Activated B cell treated with CpG ODN at 0.5 μM for 24 hours (primary cell): ENCODE results near the gene TCHP. TPM values are rescaled to one million over a fixed set of nuclear protein-coding genes. Genes with fewer than 3 reads are reported as not detected.
"Not testable (repeated sequence)": the region's sequence is repeated elsewhere in the genome, so short reads cannot be mapped to it uniquely, and the experiment has no call there.

Experiments used
- ATAC-seq: fragments of 200-7000 bp; cut with Tn5 transposase; one replicate; pipeline ENCODE4 v1.10.0; 2021; ENCODE audit warnings: low read depth, mild to moderate bottlenecking, moderate library complexity
- CTCF ChIA-PET: fragments of 350-600 bp; sonication (Branson Sonifier 250); formaldehyde crosslinking; loops from one replicate; lab custom pipeline; 2021; ENCODE audit warnings: antibody characterized with exemption; lab: Charles Lee
- POLR2A ChIA-PET: fragments of 350-600 bp; sonication (Branson Sonifier 250); formaldehyde crosslinking; loops from one replicate; lab custom pipeline; 2021; ENCODE audit warnings: antibody characterized with exemption; lab: Charles Lee
- DNase-seq: peaks from one replicate; pipeline ENCODE4 v3.0.0; 2022
- H3K27ac Mint-ChIP-seq: one replicate; pipeline ENCODE4 v1.8.0; 2020; ENCODE audit warnings: mixed read lengths
- H3K27me3 Mint-ChIP-seq: one replicate; pipeline ENCODE4 v1.8.0; 2021; ENCODE audit warnings: mixed read lengths
- H3K36me3 Mint-ChIP-seq: one replicate; pipeline ENCODE4 v1.8.0; 2021; ENCODE audit warnings: low read depth, mixed read lengths
- H3K4me1 Mint-ChIP-seq: one replicate; pipeline ENCODE4 v1.8.0; 2021; ENCODE audit warnings: mixed read lengths
- H3K4me3 Mint-ChIP-seq: one replicate; pipeline ENCODE4 v1.8.0; 2020; ENCODE audit warnings: mild to moderate bottlenecking, mixed read lengths
- H3K9me3 Mint-ChIP-seq: one replicate; pipeline ENCODE4 v1.8.0; 2020; ENCODE audit warnings: mixed read lengths
- CTCF ChIP-seq: fragments of 200-600 bp; IDR thresholded peaks from one replicate; pipeline ENCODE4 v1.8.0; 2022; ENCODE audit warnings: antibody characterized with exemption, mild to moderate bottlenecking
- intact Hi-C: fragments of 100-400 bp; cut with micrococcal nuclease; formaldehyde crosslinking; loops from one replicate; pipeline ENCODE4 v1.15.1; 2024
- total RNA-seq: library from RNA; stranded (reverse); gene quantifications from 2 replicates; pipeline ENCODE4 v1.2.3, GENCODE V29; 2022

The TCHP gene, protein sequence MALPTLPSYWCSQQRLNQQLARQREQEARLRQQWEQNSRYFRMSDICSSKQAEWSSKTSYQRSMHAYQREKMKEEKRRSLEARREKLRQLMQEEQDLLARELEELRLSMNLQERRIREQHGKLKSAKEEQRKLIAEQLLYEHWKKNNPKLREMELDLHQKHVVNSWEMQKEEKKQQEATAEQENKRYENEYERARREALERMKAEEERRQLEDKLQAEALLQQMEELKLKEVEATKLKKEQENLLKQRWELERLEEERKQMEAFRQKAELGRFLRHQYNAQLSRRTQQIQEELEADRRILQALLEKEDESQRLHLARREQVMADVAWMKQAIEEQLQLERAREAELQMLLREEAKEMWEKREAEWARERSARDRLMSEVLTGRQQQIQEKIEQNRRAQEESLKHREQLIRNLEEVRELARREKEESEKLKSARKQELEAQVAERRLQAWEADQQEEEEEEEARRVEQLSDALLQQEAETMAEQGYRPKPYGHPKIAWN
- 26.0 and 28.3 TPM in 2 replicates for total RNA-seq

DNA sequence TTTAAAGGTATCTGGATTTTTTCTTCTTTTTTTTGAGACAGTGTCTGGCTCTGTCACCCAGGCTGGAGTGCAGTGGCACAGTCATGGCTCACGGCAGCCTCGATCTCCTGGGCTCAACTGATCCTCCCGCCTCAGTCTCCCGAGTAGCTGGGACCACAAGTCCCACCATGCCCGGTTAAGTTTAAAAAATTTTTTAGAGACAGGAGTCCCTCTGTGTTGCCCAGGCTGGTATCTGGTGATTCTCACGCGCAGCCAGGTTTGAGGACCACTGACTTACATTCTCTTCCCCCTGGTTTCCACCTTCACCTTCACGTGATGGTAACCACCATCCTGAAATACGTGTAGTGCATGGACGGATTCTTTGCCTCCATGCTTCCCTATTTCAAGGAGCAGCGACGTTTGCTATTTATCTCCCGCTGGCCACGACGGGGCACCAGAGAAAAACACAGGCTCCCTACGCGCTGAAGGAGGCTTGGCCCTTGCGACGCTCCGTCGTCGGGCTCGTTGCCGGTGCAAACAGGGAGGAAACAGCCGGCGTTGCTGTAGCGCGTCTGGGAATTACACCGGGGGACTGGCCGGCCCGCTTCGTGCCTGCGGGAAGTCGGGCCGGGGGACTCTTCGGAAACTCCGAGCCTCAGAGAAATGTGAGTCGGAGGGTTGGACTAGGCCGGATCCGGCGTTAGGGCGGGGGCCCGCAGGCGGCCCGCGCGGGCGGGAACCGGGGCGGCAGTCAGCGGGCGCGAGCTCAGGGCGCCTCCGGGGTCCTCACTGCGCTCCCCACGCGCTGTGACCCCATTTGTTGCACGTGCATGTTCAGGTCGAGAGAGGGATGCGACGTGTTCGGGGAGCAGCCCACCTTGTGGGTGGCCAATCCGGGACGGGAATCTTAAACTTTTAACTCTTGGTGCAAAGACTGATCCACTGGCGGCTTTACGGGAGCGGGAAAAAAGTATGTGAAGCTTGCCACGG, at the start of gene TCHP:
TCHP (plus strand) TSS at position 492 of the 969 bp plus-strand sequence. CDS start 2,753 bp downstream, outside the sequence.
- Mint-ChIP-seq H3K9me3 (no peaks in the 10 kb centered on the region), H3K4me1 (peaks cover 29% of the 10 kb centered on the region), H3K27me3 (no peaks in the 10 kb centered on the region), H3K27ac (peak within 1 kb of the TSS; percentile 96), H3K4me3 (peak within 1 kb of the TSS; percentile 99), H3K36me3 (peaks cover 21% of the 10 kb centered on the region)
- ATAC-seq (peak; percentile 93), DNase-seq (peak; percentile 67)
- CTCF ChIA-PET = interaction anchor here (1.0 kb wide), 1 partner anchor 12 kb away, joined by 4 read pairs; no protein-coding TSS in a partner anchor
- TF ChIP-seq CTCF = no peak
- intact Hi-C loops = loop anchor here (1.0 to 5.0 kb wide), 4 partner anchors 12 to 188 kb away; partner anchors contain the start of genes FAM222A and GLTP
- POLR2A ChIA-PET = interaction anchor here (0.6 to 1.6 kb wide), 5 partner anchors 12 to 531 kb away, joined by 3 to 12 read pairs (median 3); partner anchors contain the start of genes GIT2 and GLTP

DNA sequence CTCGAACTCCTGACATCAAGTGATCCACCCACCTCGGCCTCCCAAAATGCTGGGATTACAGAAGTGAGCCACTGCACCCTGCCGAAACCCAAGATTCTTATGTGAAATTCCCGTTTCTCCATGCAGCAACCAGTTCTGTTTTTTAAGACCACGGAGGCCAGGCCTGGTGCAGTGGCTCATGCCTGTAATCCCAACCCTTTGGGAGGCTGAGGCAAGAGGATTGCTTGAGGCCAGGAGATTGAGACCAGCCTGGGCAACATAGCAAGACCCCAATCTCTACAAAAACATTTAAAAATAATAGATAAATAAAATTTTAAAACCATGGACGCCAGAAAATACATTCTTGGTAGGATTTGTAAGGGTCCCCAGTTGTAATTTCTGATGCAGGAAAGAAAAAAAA, 49.6 kb upstream of the TCHP start:
- H3K36me3 Mint-ChIP-seq = peaks cover 28% of the 10 kb centered on the region
- H3K27me3 Mint-ChIP-seq, ATAC-seq, H3K27ac Mint-ChIP-seq, H3K9me3 Mint-ChIP-seq, DNase-seq, H3K4me3 Mint-ChIP-seq, POLR2A ChIA-PET, H3K4me1 Mint-ChIP-seq: not testable (repeated sequence)
- intact Hi-C loops = loop anchor here (5.0 to 10.0 kb wide), 2 partner anchors 167 to 394 kb away; no protein-coding TSS in a partner anchor
- CTCF ChIA-PET = interaction anchor here (0.6 to 0.7 kb wide), 2 partner anchors 9 to 11 kb away, joined by 3 read pairs; no protein-coding TSS in a partner anchor

DNA sequence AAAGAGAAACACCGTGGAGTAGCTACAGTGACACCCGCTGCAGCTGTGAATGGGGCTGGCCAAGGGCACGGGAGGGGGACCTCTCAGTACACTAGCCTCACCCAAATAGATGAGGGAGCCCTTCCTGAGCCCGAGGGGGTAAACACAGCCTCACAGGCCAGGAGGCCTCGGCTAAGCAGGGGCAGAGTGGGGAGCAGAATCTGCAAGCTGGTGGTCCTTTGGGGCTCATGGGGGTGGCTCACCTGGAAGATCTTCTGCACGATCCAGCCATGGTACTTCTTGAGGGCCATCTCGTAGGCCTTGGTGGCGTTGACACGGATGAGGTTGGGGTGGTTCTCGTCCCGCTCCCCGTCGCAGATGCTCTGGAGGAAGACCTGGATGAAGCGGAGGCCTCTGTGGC, 44.7 kb upstream of the TCHP start:
- Mint-ChIP-seq H3K4me3 (no peak overlapping the region), H3K27me3 (no peaks in the 10 kb centered on the region), H3K27ac (no peak overlapping the region), H3K36me3 (peaks cover 57% of the 10 kb centered on the region), H3K4me1 (no peaks in the 10 kb centered on the region), H3K9me3 (no peaks in the 10 kb centered on the region)
- ChIA-PET POLR2A (no interaction called here), CTCF (no interaction called here)
- TF ChIP-seq CTCF = no peak
- DNase-seq = no peak
- intact Hi-C loops = loop anchor here (10.0 kb wide), 1 partner anchor 389 kb away; no protein-coding TSS in a partner anchor
- ATAC-seq = no peak

DNA sequence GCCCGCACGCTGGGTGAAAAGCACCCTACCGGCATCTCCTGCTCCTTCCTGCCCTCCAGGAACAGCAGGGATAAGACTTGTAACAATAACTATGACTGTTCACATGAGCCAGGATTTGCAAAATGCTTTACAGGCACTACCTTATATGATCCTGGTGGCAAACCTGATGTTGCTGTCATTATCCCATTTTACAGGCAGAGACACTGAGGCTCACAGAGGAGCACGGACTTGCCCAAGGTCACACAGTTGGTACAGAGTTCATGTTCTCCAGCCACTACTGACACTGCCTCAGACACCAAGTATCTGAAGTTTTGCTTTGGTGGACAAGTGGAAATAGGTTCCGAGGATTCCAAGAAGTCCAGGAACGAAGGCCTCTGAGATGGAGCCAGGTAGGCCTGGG, 42.4 kb upstream of the TCHP start:
- Mint-ChIP-seq H3K4me3 (no peak overlapping the region), H3K9me3 (no peaks in the 10 kb centered on the region), H3K27ac (no peak overlapping the region), H3K27me3 (no peaks in the 10 kb centered on the region), H3K36me3 (peaks cover 58% of the 10 kb centered on the region), H3K4me1 (peaks cover 4% of the 10 kb centered on the region)
- intact Hi-C loops = loop anchor here (10.0 kb wide), 1 partner anchor 387 kb away; no protein-coding TSS in a partner anchor
- CTCF ChIA-PET = interaction anchor here (2.0 kb wide), 1 partner anchor 12 kb away, joined by 10 read pairs; no protein-coding TSS in a partner anchor
- POLR2A ChIA-PET = interaction anchor here (0.9 kb wide), 1 partner anchor 574 kb away, joined by 5 read pairs; no protein-coding TSS in a partner anchor
- ATAC-seq (no peak), DNase-seq (no peak)
- no peak for TF ChIP-seq CTCF

GRCh38 chr12:109858764-109859163, 41.3 kb upstream of the TCHP start:
- POLR2A ChIA-PET = no interaction called here
- no peak overlapping the region for H3K27ac Mint-ChIP-seq

More at GRCh38 chr12:109858764-109859163, 41.3 kb upstream of the TCHP start:
- ATAC-seq (no peak), DNase-seq (no peak)
- intact Hi-C loops = loop anchor here (10.0 kb wide), 1 partner anchor 386 kb away; no protein-coding TSS in a partner anchor
- H3K9me3 Mint-ChIP-seq = no peaks in the 10 kb centered on the region
- peaks cover 4% of the 10 kb centered on the region for H3K4me1 Mint-ChIP-seq
- TF ChIP-seq CTCF = no peak
- no peaks in the 10 kb centered on the region for H3K27me3 Mint-ChIP-seq
- CTCF ChIA-PET = interaction anchor here (2.0 kb wide), 1 partner anchor 13 kb away, joined by 10 read pairs; no protein-coding TSS in a partner anchor
- H3K36me3 Mint-ChIP-seq = peaks cover 55% of the 10 kb centered on the region
- no peak overlapping the region for H3K4me3 Mint-ChIP-seq
